HG03565 (cell line): ENCODE results near the gene TNIP1.

ENCODE experiments used
- ATAC-seq: cut with Tn5 transposase; IDR thresholded peaks from one replicate; pipeline ENCODE4 v1.9.1; 2021; ENCODE audit warnings: mild to moderate bottlenecking, moderate library complexity; ENCODE audit not compliant: unreplicated experiment

The TNIP1 gene

GRCh38 chr5:151003503-151003860 lies 77.4 kb downstream of the TNIP1 start:
- no peak for ATAC-seq

DNA sequence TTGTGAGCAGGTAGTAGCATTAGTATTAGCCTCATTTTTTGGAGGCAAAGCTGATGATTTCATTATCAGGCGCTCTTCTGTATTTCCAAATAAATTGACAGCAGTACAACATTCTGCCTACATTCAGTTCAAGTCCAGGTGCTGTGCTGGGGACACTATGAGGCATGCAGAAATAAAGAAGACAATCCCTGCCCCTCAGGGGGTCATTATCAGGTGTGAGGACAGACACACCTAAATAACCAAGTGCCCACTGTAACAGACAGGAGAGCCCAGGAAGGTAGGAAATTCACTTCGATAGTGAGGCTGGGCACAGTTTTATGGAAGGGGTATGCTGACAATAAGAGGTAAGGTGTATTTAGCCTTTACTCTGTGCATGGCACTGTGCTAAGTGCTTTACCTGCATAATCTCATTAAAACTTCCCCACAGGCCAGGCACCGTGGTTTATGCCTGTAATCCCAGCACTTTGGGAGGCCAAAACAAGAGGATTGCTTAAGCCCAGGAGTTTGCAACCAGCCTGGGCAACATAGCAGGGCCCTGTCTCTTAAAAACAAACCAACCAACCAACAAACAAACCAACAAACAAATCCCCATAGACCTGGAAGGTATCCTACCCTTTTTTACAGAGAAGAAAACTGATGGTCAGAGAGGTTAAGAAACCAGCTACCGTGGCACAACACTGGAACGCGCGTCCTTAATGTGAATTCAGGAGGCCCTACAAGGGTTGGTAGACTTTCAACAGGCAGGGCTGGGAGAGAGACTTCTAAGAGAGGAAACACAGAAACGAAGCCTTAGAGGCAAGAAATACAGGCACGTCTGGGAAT lies 77.9 kb downstream of the TNIP1 start:
- ATAC-seq = no peak

- no peak for ATAC-seq
These were observed 78.6 kb downstream of the TNIP1 start for GRCh38 chr5:151002250-151002649.

GRCh38 chr5:151001436-151001835 lies 79.4 kb downstream of the TNIP1 start:
- ATAC-seq = no peak

DNA sequence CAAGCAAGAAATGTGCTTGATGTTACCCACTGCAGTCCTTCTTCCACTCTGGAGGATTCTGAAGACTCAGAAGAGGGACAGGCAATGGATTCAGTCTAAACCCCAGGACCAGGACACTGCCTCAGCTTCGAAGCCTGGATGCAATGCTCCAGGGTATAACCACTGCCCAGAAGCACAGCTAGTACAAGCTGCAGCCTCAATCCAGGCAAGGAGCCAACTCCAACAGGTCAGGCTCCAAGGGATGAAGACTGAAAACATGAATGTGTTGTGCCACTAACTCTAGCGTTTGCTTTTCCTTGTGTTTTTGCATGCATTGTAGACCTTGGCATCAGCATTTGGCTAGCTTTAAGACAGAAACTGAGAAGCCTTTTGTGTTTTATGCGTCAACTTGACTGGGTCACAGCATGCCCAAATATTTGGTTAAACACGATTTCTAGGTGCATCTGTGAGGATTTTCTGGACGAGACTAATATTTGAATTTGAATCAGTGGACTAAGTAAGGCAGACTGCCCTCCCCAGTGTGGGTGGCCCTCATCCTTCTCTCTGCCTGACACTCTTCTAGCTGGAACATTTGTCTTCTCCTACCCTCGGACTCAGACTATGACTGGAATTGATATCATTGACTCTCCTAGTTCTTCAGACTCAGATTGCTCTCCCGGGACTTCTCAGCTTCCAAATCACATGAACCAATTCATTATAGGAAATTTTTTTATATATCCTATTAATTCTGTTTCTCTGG lies 81.0 kb downstream of the TNIP1 start:
- ATAC-seq = no peak

DNA sequence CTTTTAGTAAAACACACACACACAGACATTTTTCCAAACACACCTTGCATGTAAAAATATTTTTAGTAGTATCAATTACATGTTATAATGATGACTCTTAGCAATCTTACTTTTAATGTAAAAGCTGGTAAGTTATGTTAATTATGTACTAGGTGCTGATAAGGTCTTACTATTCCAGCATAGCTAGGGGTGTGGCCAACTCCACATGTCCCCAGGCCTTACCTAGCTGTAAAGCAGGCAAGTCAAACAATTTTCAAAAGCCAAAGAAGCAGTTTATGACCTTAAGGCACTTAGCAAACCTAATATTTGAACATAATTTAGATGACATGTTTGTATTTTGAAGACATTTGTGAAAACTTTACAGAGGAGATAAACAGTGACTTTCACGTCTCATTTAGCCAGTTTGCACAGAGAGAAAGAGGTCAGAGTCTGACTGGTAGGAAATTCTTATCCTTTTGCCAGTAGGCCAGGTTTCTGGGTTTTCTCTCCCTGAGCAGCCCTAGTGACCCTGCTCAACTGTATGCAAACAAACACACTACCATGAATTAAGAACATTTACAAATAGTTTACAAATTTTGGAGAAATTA lies 86.9 kb downstream of the TNIP1 start:
- no peak for ATAC-seq

GRCh38 chr5:150993422-150993821 lies 87.4 kb downstream of the TNIP1 start:
- no peak for ATAC-seq

DNA sequence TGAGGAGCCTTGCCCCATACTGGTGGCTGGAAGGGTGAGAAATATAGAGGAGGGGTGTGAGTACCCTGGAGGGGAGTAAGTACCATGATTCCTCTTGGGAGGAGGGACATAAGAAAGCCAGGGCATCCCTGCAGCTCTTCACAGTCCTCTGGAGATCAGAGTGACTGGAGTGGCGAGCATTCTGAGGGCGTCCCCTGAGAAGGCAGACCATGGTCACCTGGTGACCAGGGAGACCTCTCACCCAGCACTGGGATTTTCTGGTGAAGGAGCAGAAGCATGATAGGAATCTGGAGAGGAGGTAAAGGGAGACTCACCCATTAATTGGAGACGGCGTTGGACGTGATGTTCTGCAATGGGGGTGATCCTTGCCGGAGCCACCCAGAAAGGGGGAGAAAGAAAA lies 88.1 kb downstream of the TNIP1 start:
- no peak for ATAC-seq

DNA sequence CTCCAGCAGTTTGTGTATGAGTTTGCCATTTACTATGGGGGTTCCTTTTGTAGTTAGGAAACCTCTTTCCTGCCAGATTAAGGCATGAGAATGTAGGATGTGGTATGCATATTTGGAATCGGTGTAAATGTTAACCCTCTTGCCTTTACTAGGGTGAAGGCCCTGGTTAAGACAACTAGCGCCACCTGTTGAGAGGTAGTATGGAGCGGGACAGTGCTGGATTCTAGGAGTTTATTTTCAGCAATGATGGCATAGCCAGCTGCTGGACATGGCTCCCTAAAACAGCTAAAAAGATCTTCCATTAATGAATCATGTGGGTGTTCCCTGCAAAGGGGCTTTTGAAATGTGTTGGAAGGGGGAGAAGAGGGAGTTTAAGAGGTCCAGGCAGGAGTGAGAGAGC lies 91.1 kb downstream of the TNIP1 start:
- ATAC-seq = no peak

DNA sequence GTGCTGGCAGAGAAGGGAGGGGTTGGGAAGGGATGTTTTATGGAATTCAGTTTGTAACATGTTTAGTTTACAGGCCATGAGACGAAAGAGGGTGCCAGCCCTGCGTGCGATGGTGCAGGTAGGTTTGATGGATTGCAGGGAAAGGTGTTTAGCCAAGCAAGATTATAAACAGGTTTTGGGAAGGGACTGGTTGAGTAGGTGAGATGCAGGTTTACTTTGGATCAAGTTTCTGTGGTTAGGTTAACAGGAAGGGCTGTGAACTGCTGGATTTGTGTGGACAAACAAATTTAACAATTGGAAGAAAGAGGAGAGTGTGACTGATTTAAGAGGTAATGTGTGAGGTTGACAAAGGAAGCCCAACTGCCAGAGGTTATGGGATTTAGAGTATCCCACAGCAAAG lies 93.1 kb downstream of the TNIP1 start:
- no peak for ATAC-seq
